WERI-Rb-1 (cell line): ENCODE results near the gene HIPK2.

Experiments
- DNase-seq: peaks from one replicate; pipeline ENCODE4 v3.0.0-alpha.2; 2020
- H3K27ac ChIP-seq: fragments of 250-450 bp; sonication (Bioruptor Pico); 2 replicates; pipeline ENCODE4 v1.5.1; 2020; ENCODE audit warnings: mild to moderate bottlenecking, moderate library complexity
- H3K27me3 ChIP-seq: fragments of 250-450 bp; sonication (Bioruptor Pico); 2 replicates; pipeline ENCODE4 v1.5.1; 2021; ENCODE audit warnings: mild to moderate bottlenecking, low read depth, moderate library complexity; ENCODE audit not compliant: insufficient read depth, severe bottlenecking
- H3K36me3 ChIP-seq: fragments of 250-450 bp; sonication (Bioruptor Pico); 2 replicates; pipeline ENCODE4 v1.5.1; 2020; ENCODE audit warnings: mild to moderate bottlenecking, moderate library complexity
- H3K4me3 ChIP-seq: 2 replicates; pipeline ENCODE4 v1.5.1; 2011; ENCODE audit warnings: low read depth, mild to moderate bottlenecking, control low read depth, low read length
- H3K9me3 ChIP-seq: fragments of 250-450 bp; sonication (Bioruptor Pico); 2 replicates; pipeline ENCODE4 v1.5.1; 2021; ENCODE audit warnings: mild to moderate bottlenecking, moderate library complexity; ENCODE audit not compliant: severe bottlenecking
- CTCF ChIP-seq: IDR thresholded peaks from 2 replicates; pipeline ENCODE4 v1.5.1; 2011; ENCODE audit warnings: low read depth, mild to moderate bottlenecking, control low read depth, inconsistent platforms, low read length

The HIPK2 gene

GRCh38 chr7:139651914-139652313 is 125.9 kb downstream of the HIPK2 start:
- H3K36me3 ChIP-seq: peaks cover 29% of the 10 kb centered on the region
- TF ChIP-seq CTCF: no peak
- H3K9me3 ChIP-seq: no peaks in the 10 kb centered on the region
- no peak for DNase-seq
- H3K27ac ChIP-seq: peak overlapping the region; percentile 26; the same call in 1 of the 2 replicates
- no peaks in the 10 kb centered on the region for H3K27me3 ChIP-seq
- H3K4me3 ChIP-seq: no peak overlapping the region

- no peaks in the 10 kb centered on the region for H3K9me3 ChIP-seq
- TF ChIP-seq CTCF: no peak
- DNase-seq: no peak
- peaks cover 27% of the 10 kb centered on the region for H3K36me3 ChIP-seq
- H3K27ac ChIP-seq: no peak overlapping the region
- H3K4me3 ChIP-seq: no peak overlapping the region
- H3K27me3 ChIP-seq: no peaks in the 10 kb centered on the region
Observed at GRCh38 chr7:139651308-139651707, 126.5 kb downstream of the HIPK2 start.

- TF ChIP-seq CTCF: no peak
- no peak overlapping the region for H3K4me3 ChIP-seq
- no peak for DNase-seq
- no peak overlapping the region for H3K27ac ChIP-seq
- H3K27me3 ChIP-seq: no peaks in the 10 kb centered on the region
- H3K9me3 ChIP-seq: no peaks in the 10 kb centered on the region
- H3K36me3 ChIP-seq: peaks cover 28% of the 10 kb centered on the region
Observed at GRCh38 chr7:139650429-139651100, 127.2 kb downstream of the HIPK2 start.

GRCh38 chr7:139648941-139649425 is 128.8 kb downstream of the HIPK2 start:
- no peak for TF ChIP-seq CTCF
- H3K27me3 ChIP-seq: no peaks in the 10 kb centered on the region
- DNase-seq: no peak
- no peaks in the 10 kb centered on the region for H3K9me3 ChIP-seq
- no peak overlapping the region for H3K27ac ChIP-seq
- peaks cover 33% of the 10 kb centered on the region for H3K36me3 ChIP-seq
- no peak overlapping the region for H3K4me3 ChIP-seq

GRCh38 chr7:139648391-139648861 is 129.4 kb downstream of the HIPK2 start:
- Histone ChIP-seq H3K36me3 (peaks cover 38% of the 10 kb centered on the region), H3K27me3 (no peaks in the 10 kb centered on the region), H3K4me3 (no peak overlapping the region), H3K9me3 (no peaks in the 10 kb centered on the region), H3K27ac (no peak overlapping the region)
- TF ChIP-seq CTCF: no peak
- DNase-seq: no peak
